Measurements from ENCODE around the gene SLC16A7. TPM values are rescaled to one million over a fixed set of nuclear protein-coding genes. Genes with fewer than 3 reads are reported as not detected.

Gene SLC16A7
- total RNA-seq, 1 donor from 2014 or later = 91.9 TPM

GRCh38 chr12:59664495-59664894, 68.7 kb downstream of the SLC16A7 start:
- no peak for DNase-seq (ENCODE audit: low spot score)

DNA sequence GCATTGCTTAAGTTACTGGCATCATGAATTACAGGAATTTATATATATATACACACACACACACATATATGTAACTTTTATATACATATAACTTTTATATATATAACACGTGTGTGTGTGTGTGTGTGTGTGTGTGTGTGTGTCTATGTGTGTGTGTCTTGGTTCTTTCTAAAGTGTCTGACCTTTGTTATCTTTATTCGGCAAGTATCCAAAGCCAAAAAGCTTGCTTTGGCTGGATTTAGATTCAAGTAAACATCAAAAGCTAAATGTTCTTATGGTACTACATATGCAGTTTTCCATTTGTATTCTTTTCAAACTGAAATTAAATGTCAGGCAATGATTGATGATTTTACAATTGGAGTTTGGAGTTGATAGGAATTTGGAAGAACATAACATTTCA, 69.9 kb downstream of the SLC16A7 start:
- DNase-seq (ENCODE audit: low spot score) = no peak

- no peak for DNase-seq (ENCODE audit: low spot score)
Observed at GRCh38 chr12:59668674-59669073, 72.8 kb downstream of the SLC16A7 start.

DNA sequence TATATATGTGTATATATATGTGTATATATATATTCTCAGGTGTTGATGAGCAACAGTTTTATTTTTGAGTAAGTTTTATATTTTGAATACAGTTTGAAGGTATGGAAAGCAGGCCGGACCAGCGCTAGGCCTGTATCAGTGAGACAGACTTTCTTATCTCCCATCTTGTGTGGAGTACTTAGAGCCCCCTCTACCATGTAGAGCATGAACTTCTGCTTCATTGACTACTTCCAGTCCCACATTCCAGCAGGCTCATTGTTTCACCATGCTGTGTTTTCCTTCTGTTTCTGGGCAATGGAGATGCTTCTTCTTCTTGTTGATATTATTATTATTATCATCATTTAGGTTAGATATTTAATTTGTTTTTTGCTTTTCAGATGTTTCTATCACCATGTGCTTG, 76.4 kb downstream of the SLC16A7 start:
- DNase-seq (ENCODE audit: low spot score) = no peak

DNA sequence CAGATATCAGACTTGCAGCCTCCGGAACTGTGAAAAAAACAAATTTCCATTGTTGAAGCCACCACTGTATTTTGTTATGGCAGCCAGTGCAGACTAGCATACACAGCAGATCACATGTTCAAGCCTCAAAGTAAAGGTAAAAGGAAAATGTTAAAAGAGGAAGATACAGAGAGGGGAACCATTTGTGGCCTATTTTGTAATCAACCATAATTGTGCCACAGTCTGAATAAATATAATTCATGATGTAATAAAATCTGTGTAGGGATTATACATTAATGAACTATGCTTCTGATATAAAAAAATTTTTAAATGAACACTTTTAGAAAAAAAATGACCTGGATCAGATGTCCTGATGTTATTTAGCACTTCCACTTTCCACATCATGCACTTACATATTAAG, 79.6 kb downstream of the SLC16A7 start:
- DNase-seq (ENCODE audit: low spot score) = no peak

- DNase-seq (ENCODE audit: low spot score) = no peak
Observed at GRCh38 chr12:59677857-59678256, 82.0 kb downstream of the SLC16A7 start.

DNA sequence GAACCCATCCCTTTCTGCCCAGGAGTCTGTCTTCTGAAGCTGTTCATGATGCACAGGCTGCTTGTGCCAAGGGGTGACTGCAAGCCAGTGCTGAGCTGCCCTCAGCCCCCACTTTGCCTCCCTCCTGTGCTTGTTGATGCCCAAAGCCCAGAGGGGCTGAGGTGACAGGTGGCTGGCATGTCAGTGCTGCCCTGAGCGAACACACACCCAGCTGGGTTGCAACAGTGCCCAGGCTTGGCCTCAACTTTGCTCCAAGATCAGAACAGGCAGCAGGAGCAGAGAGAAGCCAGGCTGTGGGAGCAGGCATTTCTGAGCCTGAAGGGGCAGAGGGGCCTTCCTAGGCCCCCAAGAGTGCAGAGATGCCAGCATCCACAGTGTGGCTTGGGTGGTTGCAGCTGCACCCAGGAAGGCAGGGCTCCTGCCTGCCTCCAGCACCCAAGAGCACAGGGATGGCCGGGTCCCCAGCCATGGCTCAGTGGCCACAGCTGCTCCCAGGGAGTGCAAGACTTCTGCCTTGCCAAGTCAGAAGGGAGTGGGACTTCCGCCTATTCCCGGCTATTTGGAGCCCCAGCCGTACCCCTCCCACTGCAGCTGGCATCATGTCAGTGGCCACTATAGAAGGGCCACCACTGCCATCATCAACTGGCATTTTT, 83.1 kb downstream of the SLC16A7 start:
- peak; percentile 65 for DNase-seq (ENCODE audit: low spot score)

- no peak for DNase-seq (ENCODE audit: low spot score)
Observed at GRCh38 chr12:59689776-59690175, 93.9 kb downstream of the SLC16A7 start.

DNA sequence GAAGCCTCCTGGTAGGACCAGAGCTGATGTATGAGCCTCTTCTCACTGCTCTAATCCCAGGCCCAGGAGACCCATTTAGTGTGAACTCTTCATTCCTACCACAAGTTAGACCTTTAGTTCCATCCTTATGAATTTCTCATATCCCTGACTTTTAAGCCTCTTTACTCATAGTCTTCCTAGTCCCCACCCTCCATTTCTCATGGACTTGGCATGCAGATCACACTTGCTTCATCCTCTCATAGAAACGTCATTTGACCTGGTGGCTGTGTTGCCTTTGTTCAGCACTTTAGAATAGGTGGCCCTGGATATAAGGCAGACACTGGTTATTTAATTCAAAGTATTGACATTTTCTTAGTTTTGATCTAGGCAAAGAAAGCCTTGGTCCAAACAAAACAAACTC, 99.5 kb downstream of the SLC16A7 start:
- no peak for DNase-seq (ENCODE audit: low spot score)

DNA sequence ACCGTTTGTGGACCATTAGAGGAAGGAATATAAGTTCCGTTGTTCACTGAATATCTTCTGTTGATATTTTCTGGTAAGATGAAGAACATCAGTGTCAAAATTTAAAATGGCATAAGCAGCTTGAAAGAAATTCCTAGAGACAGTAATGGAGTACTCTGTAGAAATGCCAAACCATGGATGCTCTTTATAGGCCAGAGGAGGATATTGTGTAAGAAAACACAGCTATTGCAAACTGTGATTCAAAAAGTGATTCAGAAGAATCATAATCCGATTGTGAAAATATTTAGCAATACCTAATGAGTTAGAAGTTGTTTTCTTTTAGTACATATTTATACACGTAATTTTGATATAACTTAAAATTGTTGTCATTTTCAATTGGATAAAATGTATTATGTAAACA, 102.8 kb downstream of the SLC16A7 start:
- DNase-seq (ENCODE audit: low spot score) = no peak

DNA sequence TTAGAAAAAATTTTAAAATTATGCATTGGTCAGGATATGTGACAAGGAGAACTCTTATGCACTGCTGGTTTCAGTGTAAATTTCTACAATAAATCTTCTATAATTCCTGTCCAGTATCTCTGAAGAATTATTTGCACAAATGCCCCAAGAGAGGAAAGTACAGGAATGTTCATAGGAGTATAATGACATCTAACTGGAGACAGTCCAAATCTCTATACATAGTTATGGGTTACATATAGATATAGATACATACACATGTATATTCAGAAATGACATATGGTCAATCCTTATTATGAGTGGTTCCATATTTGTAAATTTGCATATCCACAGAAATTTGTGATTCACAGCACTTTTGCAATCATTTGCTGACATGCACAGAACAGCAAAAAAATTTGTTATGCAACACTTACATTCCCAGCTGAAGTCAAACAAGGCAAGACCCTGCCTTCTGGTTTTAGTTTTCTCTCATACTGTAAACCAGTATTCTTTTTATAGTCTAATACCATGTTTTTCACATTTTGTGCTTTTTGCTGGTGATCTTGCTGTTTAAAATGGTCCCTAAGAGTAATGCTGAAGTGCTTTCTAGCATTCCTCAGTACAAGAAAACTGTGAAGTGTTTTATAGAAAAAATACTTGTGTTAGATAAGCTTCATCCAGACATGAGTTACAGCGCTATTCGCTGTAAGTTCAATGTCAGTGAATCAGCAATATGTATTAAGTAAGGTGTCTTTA, 103.8 kb downstream of the SLC16A7 start:
- DNase-seq (ENCODE audit: low spot score) = no peak

DNA sequence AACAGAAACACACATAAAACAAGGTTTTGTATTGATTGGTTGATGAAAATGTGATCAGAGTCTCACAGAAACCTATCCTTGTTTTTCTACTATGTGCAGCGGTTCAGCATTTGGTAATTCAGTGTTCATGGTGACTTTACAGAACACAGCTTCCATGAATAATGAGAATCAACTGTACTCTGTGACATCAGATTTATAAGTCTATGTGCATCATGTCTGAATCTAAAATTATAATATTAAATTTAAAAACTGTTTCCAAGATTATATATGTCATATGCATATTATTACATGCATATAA, 104.3 kb downstream of the SLC16A7 start:
- DNase-seq (ENCODE audit: low spot score) = no peak

DNA sequence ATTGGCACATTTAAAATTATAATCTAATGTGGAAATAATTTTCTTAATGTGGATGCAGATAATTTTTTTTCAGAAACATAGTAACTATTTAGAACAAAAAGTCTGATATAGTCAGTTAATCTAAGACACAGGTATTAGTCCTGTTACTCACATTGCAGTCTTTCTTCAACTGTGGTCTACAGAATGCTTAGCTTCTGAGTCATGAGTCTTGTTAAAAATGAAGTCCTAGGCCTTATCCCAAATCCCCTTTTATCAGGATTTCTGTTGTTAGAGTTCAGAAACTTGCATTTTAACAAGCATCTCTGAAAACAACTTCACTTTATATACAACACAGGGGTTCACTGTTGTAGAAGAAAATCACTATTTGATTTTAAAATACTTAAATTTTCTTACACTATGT, 112.2 kb downstream of the SLC16A7 start:
- no peak for DNase-seq (ENCODE audit: low spot score)

DNA sequence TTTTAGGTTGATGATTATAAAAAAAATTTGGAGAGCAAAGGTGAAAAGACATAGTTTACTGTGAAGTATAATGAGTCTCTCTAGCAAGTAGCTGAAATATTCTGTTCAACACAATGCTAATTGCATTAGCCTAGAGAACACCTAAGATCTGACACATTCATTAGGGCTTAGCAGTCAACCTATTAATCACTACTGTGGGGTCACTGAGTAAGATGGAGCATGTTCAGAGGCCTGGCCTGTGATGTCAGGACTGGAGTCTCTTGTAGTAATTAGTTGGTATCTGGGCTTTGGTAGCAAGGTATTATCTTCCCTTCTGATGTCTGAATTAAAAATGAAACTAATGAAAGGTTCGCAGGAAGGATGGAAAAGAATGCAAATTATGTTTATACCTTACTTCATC, 112.7 kb downstream of the SLC16A7 start:
- DNase-seq (ENCODE audit: low spot score) = no peak

- no peak for DNase-seq (ENCODE audit: low spot score)
Observed at GRCh38 chr12:59710004-59710628, 114.3 kb downstream of the SLC16A7 start.

GRCh38 chr12:59710964-59711363, 115.1 kb downstream of the SLC16A7 start:
- DNase-seq (ENCODE audit: low spot score) = no peak

DNA sequence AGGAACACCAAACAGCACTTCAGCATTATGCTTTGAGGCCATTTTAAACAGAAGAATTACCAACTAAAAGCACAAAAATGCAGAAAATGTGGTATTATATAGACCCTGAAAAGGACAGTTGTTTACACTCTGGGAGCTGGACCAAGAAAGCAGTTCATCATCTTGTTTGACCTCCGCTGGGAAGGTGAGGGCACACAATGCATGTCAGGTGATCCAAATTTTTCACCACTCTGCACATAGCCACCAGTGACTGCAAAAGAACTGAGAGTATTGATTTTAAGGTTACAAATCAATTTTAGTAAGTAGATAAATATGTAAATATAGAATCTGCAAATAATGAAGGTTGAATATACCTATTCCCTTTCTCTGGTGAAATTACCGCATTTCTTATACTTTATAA, 119.6 kb downstream of the SLC16A7 start:
- DNase-seq (ENCODE audit: low spot score) = no peak

- DNase-seq (ENCODE audit: low spot score) = no peak
Observed at GRCh38 chr12:59716043-59716442, 120.2 kb downstream of the SLC16A7 start.

DNA sequence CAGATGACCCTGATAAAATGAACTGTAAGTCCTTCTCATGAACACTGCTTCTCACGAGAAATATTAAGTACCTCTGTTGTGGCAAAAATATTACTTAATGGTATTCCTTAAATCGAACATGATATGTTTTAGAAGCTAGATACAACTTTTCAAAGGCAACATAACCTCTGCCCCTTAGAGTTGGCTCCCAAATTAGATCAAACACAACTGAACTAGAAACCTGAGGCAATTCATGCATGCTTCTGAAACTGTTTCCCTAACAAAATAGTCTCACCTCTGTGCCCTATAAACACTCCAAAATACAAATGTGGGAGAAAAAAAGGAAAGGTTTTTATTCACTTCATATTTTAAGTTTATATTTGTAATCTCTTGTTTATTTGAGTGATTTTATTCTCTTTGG, 121.6 kb downstream of the SLC16A7 start:
- DNase-seq (ENCODE audit: low spot score) = no peak

- DNase-seq (ENCODE audit: low spot score) = no peak
Observed at GRCh38 chr12:59719701-59720100, 123.9 kb downstream of the SLC16A7 start.

DNA sequence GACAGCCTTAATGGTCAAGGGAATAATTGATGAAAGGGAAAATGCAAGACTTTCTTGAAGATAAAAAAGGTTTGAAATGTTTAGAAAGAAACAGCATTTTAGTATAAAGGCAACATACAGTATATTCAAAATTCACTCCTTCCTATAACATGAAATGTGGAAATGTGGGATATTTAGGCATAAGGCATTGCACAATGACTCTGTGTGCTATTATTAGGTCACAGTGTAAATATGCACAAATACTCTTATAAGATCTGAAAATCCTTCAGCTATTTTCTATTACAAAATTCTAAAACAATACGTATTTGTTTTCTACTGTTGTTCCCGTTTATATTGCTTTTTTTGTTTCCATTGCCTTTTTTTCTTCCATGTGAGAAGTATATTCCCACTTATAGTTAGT, 127.7 kb downstream of the SLC16A7 start:
- DNase-seq (ENCODE audit: low spot score) = no peak

GRCh38 chr12:59724011-59724695, 128.3 kb downstream of the SLC16A7 start:
- no peak for DNase-seq (ENCODE audit: low spot score)

Measured in mesenteric fat pad (tissue), 1 donor.